ENCODE measurements around the gene KLF7. TPM values are rescaled to one million over a fixed set of nuclear protein-coding genes. Genes with fewer than 3 reads are reported as not detected.

KLF7 gene
- total RNA-seq, 2 donors from 2014 or later = 22.1 to 31.8 TPM

- no peak for ATAC-seq
- no peak for DNase-seq
- intact Hi-C loops (cut with DNase I) = no loop called here
These were observed 30.4 kb downstream of the KLF7 start for GRCh38 chr2:207135340-207135739.

- ATAC-seq = peak; percentile 96 to 98
- DNase-seq = peak; percentile 80
- intact Hi-C loops (cut with DNase I) = no loop called here
These were observed 31.8 kb downstream of the KLF7 start for GRCh38 chr2:207133820-207134519.

- intact Hi-C loops (cut with DNase I) = no loop called here
These were observed 32.3 kb downstream of the KLF7 start for GRCh38 chr2:207133458-207133819.

GRCh38 chr2:207132019-207132418, 33.7 kb downstream of the KLF7 start:
- DNase-seq = no peak
- intact Hi-C loops (cut with DNase I) = no loop called here
- no peak for ATAC-seq

More at GRCh38 chr2:207133458-207133819, 32.3 kb downstream of the KLF7 start:
- ATAC-seq (peak in 1 of 2 donors; percentile 27), DNase-seq (no peak)

- DNase-seq (no peak), ATAC-seq (no peak)
- intact Hi-C loops (cut with DNase I) = no loop called here
These were observed 34.2 kb downstream of the KLF7 start for GRCh38 chr2:207131594-207131993.

GRCh38 chr2:207130958-207131521, 34.7 kb downstream of the KLF7 start:
- intact Hi-C loops (cut with DNase I) = no loop called here
- no peak for ATAC-seq
- no peak for DNase-seq

- DNase-seq = no peak
- no peak for ATAC-seq
- intact Hi-C loops (cut with DNase I) = no loop called here
These were observed 35.9 kb downstream of the KLF7 start for GRCh38 chr2:207129821-207130220.

- DNase-seq (no peak), ATAC-seq (no peak)
- intact Hi-C loops (cut with DNase I) = no loop called here
These were observed 36.9 kb downstream of the KLF7 start for GRCh38 chr2:207128867-207129266.

- ATAC-seq = no peak
- intact Hi-C loops (cut with DNase I) = no loop called here
- DNase-seq = no peak
These were observed 38.9 kb downstream of the KLF7 start for GRCh38 chr2:207126724-207127308.

GRCh38 chr2:207123776-207124391, 41.9 kb downstream of the KLF7 start:
- DNase-seq (no peak), ATAC-seq (no peak)
- intact Hi-C loops (cut with DNase I) = loop anchor here in 1 of 2 donors (5.0 kb wide), 1 partner anchor 38 kb away; no protein-coding TSS in a partner anchor

- DNase-seq (no peak), ATAC-seq (no peak)
- intact Hi-C loops (cut with DNase I) = loop anchor here in 1 of 2 donors (5.0 kb wide), 1 partner anchor 39 kb away; no protein-coding TSS in a partner anchor
These were observed 42.4 kb downstream of the KLF7 start for GRCh38 chr2:207123335-207123744.

- intact Hi-C loops (cut with DNase I) = loop anchor here in 1 of 2 donors (5.0 kb wide), 1 partner anchor 40 kb away; no protein-coding TSS in a partner anchor
These were observed 43.0 kb downstream of the KLF7 start for GRCh38 chr2:207122651-207123334.

GRCh38 chr2:207121784-207122183, 44.0 kb downstream of the KLF7 start:
- ATAC-seq = peak; percentile 67 to 85
- peak; percentile 38 for DNase-seq
- intact Hi-C loops (cut with DNase I) = loop anchor here in 1 of 2 donors (5.0 kb wide), 1 partner anchor 41 kb away; no protein-coding TSS in a partner anchor

More at GRCh38 chr2:207122651-207123334, 43.0 kb downstream of the KLF7 start:
- ATAC-seq (no peak), DNase-seq (no peak)

GRCh38 chr2:207119048-207119447, 46.7 kb downstream of the KLF7 start:
- no peak for DNase-seq

GRCh38 chr2:207117668-207118067, 48.1 kb downstream of the KLF7 start:
- ATAC-seq = no peak
- DNase-seq = no peak
- intact Hi-C loops (cut with DNase I) = no loop called here

More at GRCh38 chr2:207119048-207119447, 46.7 kb downstream of the KLF7 start:
- intact Hi-C loops (cut with DNase I) = no loop called here
- ATAC-seq = no peak

GRCh38 chr2:207115715-207116364, 49.9 kb downstream of the KLF7 start:
- DNase-seq (no peak), ATAC-seq (peak; percentile 71 to 72)
- intact Hi-C loops (cut with DNase I) = no loop called here

GRCh38 chr2:207113414-207113813, 52.3 kb downstream of the KLF7 start:
- ATAC-seq (no peak), DNase-seq (no peak)
- intact Hi-C loops (cut with DNase I) = no loop called here

GRCh38 chr2:207112785-207113184, 53.0 kb downstream of the KLF7 start:
- no peak for ATAC-seq
- intact Hi-C loops (cut with DNase I) = no loop called here
- DNase-seq = no peak

GRCh38 chr2:207112383-207112782, 53.4 kb downstream of the KLF7 start:
- intact Hi-C loops (cut with DNase I) = no loop called here
- DNase-seq = no peak
- ATAC-seq = no peak

Data from left cardiac atrium (tissue), 4 donors.